NCI-H2227 treated with DMSO at 0.1 percent for 48 hours (cell line): ENCODE results near the gene CRKL.
A peak's percentile ranks its signal among the peaks of the same experiment; 100 is the strongest.

Source experiments
- DNase-seq: peaks from one replicate; lab custom pipeline; 2025; lab: John Stamatoyannopoulos, UW

Gene CRKL

GRCh38 chr22:20997536-20998257 lies 80.5 kb downstream of the CRKL start:
- DNase-seq: no peak

- no peak for DNase-seq
Measured at GRCh38 chr22:20998411-20999336, 81.5 kb downstream of the CRKL start.

- no peak for DNase-seq
Measured at GRCh38 chr22:20999350-21000206, 82.4 kb downstream of the CRKL start.

GRCh38 chr22:21000207-21000986 lies 83.2 kb downstream of the CRKL start:
- DNase-seq: no peak

- DNase-seq: no peak
Measured at GRCh38 chr22:21000987-21001600, 83.9 kb downstream of the CRKL start.

GRCh38 chr22:21001601-21002325 lies 84.6 kb downstream of the CRKL start, which contains the start of gene THAP7:
TSS of gene THAP7 (minus strand) at chr22:21002118. CDS start at chr22:21001911, 207 bp downstream.
- DNase-seq: peak; percentile 98
